ENCODE results near the gene AP2B1.

DNA sequence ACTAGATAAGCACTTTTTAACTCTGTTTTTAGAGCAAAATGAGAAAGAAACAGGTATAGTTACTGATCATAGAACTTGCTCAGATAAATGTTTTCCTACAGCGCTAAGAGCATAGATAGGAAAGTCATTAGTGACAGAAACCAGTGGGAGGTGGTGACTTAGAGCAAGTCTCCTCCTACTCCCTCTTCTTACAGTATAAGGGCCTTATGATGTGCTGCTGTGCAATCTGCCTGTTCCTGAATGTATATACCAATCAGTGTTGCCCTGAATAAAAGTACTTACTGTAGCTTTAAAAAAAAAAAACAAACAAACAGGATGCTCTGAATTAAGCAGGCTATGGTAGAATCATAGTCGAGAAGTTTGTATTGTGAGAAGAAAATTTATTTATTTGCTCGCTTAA is 121.0 kb downstream of the AP2B1 start:
- TF ChIP-seq, protein P1, sequence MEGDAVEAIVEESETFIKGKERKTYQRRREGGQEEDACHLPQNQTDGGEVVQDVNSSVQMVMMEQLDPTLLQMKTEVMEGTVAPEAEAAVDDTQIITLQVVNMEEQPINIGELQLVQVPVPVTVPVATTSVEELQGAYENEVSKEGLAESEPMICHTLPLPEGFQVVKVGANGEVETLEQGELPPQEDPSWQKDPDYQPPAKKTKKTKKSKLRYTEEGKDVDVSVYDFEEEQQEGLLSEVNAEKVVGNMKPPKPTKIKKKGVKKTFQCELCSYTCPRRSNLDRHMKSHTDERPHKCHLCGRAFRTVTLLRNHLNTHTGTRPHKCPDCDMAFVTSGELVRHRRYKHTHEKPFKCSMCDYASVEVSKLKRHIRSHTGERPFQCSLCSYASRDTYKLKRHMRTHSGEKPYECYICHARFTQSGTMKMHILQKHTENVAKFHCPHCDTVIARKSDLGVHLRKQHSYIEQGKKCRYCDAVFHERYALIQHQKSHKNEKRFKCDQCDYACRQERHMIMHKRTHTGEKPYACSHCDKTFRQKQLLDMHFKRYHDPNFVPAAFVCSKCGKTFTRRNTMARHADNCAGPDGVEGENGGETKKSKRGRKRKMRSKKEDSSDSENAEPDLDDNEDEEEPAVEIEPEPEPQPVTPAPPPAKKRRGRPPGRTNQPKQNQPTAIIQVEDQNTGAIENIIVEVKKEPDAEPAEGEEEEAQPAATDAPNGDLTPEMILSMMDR (IDR thresholded peaks at IDR 0.05; ENCODE audit: poor library complexity): no peak
- no peak for TF ChIP-seq EZH2phosphoT487 (IDR thresholded peaks at IDR 0.05; ENCODE audit: low read depth, severe bottlenecking, unreplicated experiment)
- no peak for TF ChIP-seq EZH2 (IDR thresholded peaks at IDR 0.05; ENCODE audit: borderline replicate concordance)
